Epidermal melanocyte (primary cell): Measurements from ENCODE around the gene DYNLL2.
A peak's percentile ranks its signal among the peaks of the same experiment; 100 is the strongest.
"Not testable (repeated sequence)": the region's sequence is repeated elsewhere in the genome, so short reads cannot be mapped to it uniquely, and the experiment has no call there.

ENCODE experiments used
- DNase-seq: peaks from one replicate; pipeline ENCODE4 v3.0.0; 2011; ENCODE audit warnings: low spot score; ENCODE audit not compliant: insufficient read length

The DYNLL2 gene

GRCh38 chr17:58082870-58083490 lies at the start of gene DYNLL2:
DYNLL2 (plus strand) TSS chr17:58083419; CDS start chr17:58087091, 3,672 bp downstream.
- DNase-seq, result peak; percentile 96

DNA sequence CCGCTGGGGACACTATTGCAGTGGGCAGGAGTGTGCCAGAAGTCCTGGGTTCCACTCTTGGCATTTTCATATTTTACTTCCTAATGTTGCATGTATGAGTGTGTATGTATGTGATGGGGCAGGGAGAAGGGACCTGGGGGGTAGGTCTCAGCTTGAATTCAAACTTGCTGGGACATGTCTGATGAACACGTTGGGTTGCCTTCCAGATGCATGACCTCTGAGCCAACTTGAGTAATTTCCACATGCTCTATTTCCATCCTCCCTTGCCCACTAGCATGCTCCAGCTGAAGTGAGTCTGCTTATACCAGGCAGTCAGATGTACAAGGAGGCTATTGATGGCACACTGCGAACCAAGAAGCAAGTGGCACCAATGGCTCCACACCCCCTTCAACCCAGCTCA lies 43.2 kb upstream of the DYNLL2 start:
- DNase-seq, result no peak

DNA sequence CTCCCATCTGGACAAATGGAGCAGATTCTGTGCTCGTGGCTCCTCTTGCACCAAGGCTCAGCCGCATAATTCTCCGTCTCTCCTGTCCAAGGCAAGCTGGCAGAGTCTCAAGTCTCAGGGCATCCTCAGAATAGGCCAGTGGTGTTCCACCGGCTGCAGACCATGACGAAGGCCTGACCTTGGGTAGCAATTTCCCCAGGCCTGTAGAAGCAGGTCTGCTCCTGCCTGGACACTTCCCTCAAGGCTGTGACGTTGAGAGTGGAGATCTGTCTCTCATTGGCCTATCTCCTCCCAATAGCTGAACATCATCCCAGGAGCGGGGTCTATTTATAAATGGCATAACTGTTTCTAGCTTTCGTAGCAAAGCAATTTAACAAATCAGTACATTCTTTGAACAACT lies 42.8 kb upstream of the DYNLL2 start:
- DNase-seq, result no peak

- DNase-seq, result no peak
Observed at GRCh38 chr17:58041161-58041560, 42.1 kb upstream of the DYNLL2 start.

- DNase-seq, result no peak
Observed at GRCh38 chr17:58043221-58044181, 39.7 kb upstream of the DYNLL2 start.

DNA sequence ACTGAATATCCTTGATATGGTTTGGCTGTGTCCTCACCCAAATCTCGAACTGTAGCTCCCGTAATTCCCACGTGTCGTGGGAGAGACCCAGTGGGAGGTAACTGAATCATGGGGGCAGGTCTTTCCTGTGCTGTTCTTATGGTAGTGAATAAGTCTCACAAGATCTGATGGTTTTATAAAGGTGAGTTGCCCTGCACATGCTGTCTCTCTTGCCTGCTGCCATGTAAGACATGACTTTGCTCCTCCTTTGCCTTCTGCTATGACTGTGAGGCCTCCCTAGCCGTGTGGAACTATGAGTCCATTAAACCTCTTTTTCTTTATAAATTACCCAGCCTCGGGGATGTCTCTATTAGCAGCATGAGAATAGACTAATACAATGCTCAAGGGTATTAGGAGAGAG lies 39.0 kb upstream of the DYNLL2 start:
- DNase-seq, result not testable (repeated sequence)

GRCh38 chr17:58046239-58047094 lies 36.8 kb upstream of the DYNLL2 start:
- DNase-seq, result no peak

GRCh38 chr17:58047376-58048150 lies 35.7 kb upstream of the DYNLL2 start:
- DNase-seq, result peak; percentile 34

- no peak for DNase-seq
Observed at GRCh38 chr17:58049533-58049932, 33.7 kb upstream of the DYNLL2 start.

DNA sequence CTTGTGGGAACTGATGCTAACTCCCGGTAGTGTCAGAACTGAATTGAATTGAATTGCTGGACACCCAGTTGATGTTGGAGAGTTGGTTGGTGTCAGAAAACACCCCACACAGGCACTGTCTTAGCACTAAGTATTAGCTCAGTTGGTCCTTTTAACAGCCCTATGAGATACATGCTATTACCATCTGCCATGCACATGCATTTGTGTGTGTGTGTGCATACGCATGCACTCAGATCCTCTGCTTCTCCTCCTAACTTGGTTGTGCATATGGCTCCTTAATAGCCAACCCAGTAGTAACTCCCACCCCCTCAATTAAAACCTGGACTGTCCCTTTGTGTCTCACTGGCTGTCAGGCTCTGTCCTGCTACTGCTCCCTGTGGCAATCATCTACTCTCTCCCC lies 32.3 kb upstream of the DYNLL2 start:
- no peak for DNase-seq

GRCh38 chr17:58051468-58051867 lies 31.8 kb upstream of the DYNLL2 start:
- DNase-seq, result no peak

- no peak for DNase-seq
Observed at GRCh38 chr17:58052407-58052806, 30.8 kb upstream of the DYNLL2 start.

GRCh38 chr17:58052945-58053715 lies 30.1 kb upstream of the DYNLL2 start:
- no peak for DNase-seq

GRCh38 chr17:58054641-58055040 lies 28.6 kb upstream of the DYNLL2 start:
- DNase-seq, result no peak

DNA sequence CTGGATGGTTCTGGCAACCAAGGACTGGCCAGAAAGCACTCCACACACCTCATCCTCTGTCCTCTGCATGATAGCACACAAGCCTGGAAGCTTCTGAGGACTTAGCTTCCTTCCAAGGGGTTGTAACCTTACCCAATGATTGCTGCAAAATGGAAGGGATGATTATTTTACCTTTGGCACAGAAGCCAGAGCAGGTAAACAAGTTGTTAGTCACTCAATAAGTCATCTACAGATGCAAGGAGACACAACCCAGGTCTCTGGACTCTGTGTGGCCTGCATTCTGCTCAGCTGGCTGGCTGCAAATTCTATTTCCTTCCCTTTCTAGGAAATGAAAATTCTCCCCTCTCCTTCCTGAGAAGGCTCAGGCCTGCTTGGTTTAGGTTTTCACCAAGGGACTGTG lies 26.7 kb upstream of the DYNLL2 start:
- no peak for DNase-seq

DNA sequence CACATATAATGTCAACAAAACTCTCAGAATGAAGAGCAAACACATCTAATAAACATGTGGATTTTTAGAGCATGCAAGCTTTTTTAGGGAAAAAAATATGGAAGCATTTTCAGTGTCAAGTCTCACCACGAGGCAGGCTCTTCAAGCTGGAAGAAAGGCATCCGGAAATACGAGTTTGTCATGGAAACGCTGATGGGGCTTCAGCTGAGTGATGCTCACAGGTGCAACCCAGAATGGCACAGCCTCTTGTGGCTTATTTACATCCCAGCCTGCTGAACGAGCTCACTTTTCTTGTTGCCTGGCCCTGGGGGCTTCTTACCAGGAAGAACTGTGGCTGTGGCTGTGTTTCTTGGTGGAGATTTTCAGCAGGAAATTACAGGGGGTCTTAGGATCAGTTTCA lies 24.1 kb upstream of the DYNLL2 start:
- no peak for DNase-seq

GRCh38 chr17:58060596-58061191 lies 22.5 kb upstream of the DYNLL2 start:
- no peak for DNase-seq

- no peak for DNase-seq
Observed at GRCh38 chr17:58061672-58062071, 21.5 kb upstream of the DYNLL2 start.

- no peak for DNase-seq
Observed at GRCh38 chr17:58065238-58065637, 18.0 kb upstream of the DYNLL2 start.

- no peak for DNase-seq
Observed at GRCh38 chr17:58066401-58066800, 16.8 kb upstream of the DYNLL2 start.
